HFFc6 (cell line): ENCODE measurements around the gene FGA. TPM values are rescaled to one million over a fixed set of nuclear protein-coding genes. Genes with fewer than 3 reads are reported as not detected.

ENCODE experiments used
- DNase-seq: peaks from one replicate; pipeline ENCODE4 v3.0.0-alpha.2; 2018
- H3K27ac Mint-ChIP-seq: 2 replicates; pipeline ENCODE4 v1.8.0; 2020; ENCODE audit warnings: mild to moderate bottlenecking, mixed read lengths
- H3K27me3 Mint-ChIP-seq: 2 replicates; pipeline ENCODE4 v1.8.0; 2021; ENCODE audit warnings: mild to moderate bottlenecking, moderate library complexity, mixed read lengths; ENCODE audit not compliant: insufficient read depth
- H3K36me3 Mint-ChIP-seq: 2 replicates; pipeline ENCODE4 v1.8.0; 2021; ENCODE audit warnings: low read depth, mixed read lengths
- H3K4me1 Mint-ChIP-seq: 2 replicates; pipeline ENCODE4 v1.8.0; 2020; ENCODE audit warnings: low read depth, mixed read lengths
- H3K4me3 Mint-ChIP-seq: 2 replicates; pipeline ENCODE4 v1.8.0; 2020; ENCODE audit warnings: mild to moderate bottlenecking, moderate library complexity, mixed read lengths
- H3K9me3 Mint-ChIP-seq: 2 replicates; pipeline ENCODE4 v1.8.0; 2020; ENCODE audit warnings: mild to moderate bottlenecking, mixed read lengths
- CTCF ChIP-seq: fragments of 200-600 bp; sonication (generic); IDR thresholded peaks from 2 replicates; pipeline ENCODE4 v1.5.0; 2021; ENCODE audit warnings: antibody characterized with exemption, mild to moderate bottlenecking
- total RNA-seq, 6 experiments: library from RNA; stranded (reverse); fragmentation: NEBNext Ultra II Directional; extraction: Animal tissue kit (Norgen Biotek cat#: 25700); gene quantifications; 2 replicates in 1 of 6; 3 replicates in 5 of 6; pipeline ENCODE4 v1.2.3, GENCODE V29; 2021

FGA gene
- total RNA-seq, 6 experiments from 2014 or later = not detected

- no peaks in the 10 kb centered on the region for H3K4me1 Mint-ChIP-seq
- no peak overlapping the region for H3K4me3 Mint-ChIP-seq
- no peaks in the 10 kb centered on the region for H3K9me3 Mint-ChIP-seq
- no peak for TF ChIP-seq CTCF
- H3K27me3 Mint-ChIP-seq = peaks cover 2% of the 10 kb centered on the region
- DNase-seq = no peak
- H3K27ac Mint-ChIP-seq = no peak overlapping the region
- H3K36me3 Mint-ChIP-seq = no peaks in the 10 kb centered on the region
These were observed 6.3 kb downstream of the FGA start for GRCh38 chr4:154584259-154584658.

GRCh38 chr4:154583677-154584076, 6.9 kb downstream of the FGA start:
- H3K4me1 Mint-ChIP-seq = no peaks in the 10 kb centered on the region
- no peak for TF ChIP-seq CTCF
- DNase-seq = no peak
- no peak overlapping the region for H3K4me3 Mint-ChIP-seq
- no peak overlapping the region for H3K27ac Mint-ChIP-seq
- H3K9me3 Mint-ChIP-seq = no peaks in the 10 kb centered on the region
- H3K27me3 Mint-ChIP-seq = peaks cover 2% of the 10 kb centered on the region
- H3K36me3 Mint-ChIP-seq = no peaks in the 10 kb centered on the region

DNA sequence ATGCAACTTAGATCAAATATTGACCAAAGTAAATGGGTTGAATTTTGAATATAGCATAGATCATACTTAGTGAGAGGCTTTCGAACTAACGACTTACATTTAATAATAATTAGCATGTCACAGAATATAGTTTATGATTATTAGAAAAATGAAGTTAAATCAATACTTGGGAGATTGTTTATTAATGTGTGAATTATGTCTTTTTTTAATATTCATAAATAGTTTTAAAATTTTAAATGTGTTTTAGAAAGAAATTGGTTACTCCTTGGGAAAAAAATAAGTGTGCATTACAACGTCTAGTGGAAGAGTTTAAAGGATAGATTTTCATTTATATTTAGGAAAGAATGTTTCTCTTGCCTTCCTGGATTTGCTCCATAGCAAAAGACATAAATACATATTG, 7.3 kb downstream of the FGA start:
- DNase-seq = no peak
- Mint-ChIP-seq H3K36me3 (no peaks in the 10 kb centered on the region), H3K4me1 (no peaks in the 10 kb centered on the region), H3K4me3 (no peak overlapping the region), H3K9me3 (no peaks in the 10 kb centered on the region), H3K27me3 (peaks cover 2% of the 10 kb centered on the region), H3K27ac (no peak overlapping the region)
- TF ChIP-seq CTCF = no peak

DNA sequence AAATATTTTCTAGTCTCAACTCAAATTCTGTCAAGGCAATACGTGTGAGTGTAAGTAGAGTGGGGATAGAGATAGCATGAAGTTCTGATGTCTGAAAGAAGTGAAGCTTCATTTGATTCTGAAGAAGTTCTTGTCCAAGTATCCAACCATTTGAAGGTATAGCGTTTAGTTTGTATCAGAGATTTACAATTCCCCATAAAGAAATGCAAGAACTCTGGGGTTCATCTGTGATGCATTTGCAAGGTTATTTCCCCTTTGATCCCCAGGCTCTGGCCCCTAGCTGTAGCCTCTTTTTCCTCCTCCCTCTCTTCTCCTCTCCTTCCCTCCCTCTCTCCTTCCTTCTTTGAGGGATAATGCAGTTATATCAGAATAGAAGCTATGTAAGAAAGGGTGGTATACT, 7.8 kb downstream of the FGA start:
- DNase-seq = no peak
- H3K4me3 Mint-ChIP-seq = no peak overlapping the region
- no peaks in the 10 kb centered on the region for H3K9me3 Mint-ChIP-seq
- H3K27ac Mint-ChIP-seq = no peak overlapping the region
- no peaks in the 10 kb centered on the region for H3K4me1 Mint-ChIP-seq
- H3K36me3 Mint-ChIP-seq = no peaks in the 10 kb centered on the region
- H3K27me3 Mint-ChIP-seq = peaks cover 2% of the 10 kb centered on the region
- no peak for TF ChIP-seq CTCF

GRCh38 chr4:154579927-154580326, 10.6 kb downstream of the FGA start:
- H3K36me3 Mint-ChIP-seq = no peaks in the 10 kb centered on the region
- no peaks in the 10 kb centered on the region for H3K9me3 Mint-ChIP-seq
- no peak overlapping the region for H3K4me3 Mint-ChIP-seq
- no peaks in the 10 kb centered on the region for H3K4me1 Mint-ChIP-seq
- peaks cover 2% of the 10 kb centered on the region for H3K27me3 Mint-ChIP-seq
- TF ChIP-seq CTCF = no peak
- H3K27ac Mint-ChIP-seq = no peak overlapping the region
- no peak for DNase-seq

DNA sequence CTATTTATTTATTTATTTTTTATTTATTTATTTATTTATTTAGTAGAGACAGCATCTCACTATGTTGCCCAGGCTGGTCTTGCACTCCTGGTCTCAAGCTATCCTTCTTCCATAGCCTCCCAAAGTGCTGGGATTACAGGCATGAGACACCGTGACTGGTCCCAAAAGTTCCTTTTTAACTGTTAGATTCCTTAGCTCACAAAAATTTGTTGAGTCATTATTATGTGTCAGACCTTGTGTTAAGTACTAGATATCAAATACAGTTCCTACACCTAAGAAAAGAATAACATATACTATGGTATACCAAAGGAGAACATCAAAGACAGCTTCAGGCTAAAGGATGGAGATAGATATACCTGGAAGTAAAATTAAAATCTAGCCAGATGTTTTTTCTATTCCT, 11.6 kb downstream of the FGA start:
- Mint-ChIP-seq H3K9me3 (no peaks in the 10 kb centered on the region), H3K4me3 (no peak overlapping the region), H3K4me1 (no peaks in the 10 kb centered on the region), H3K36me3 (no peaks in the 10 kb centered on the region), H3K27me3 (peaks cover 2% of the 10 kb centered on the region), H3K27ac (no peak overlapping the region)
- TF ChIP-seq CTCF = no peak
- DNase-seq = no peak
